HCT116 (cell line): ENCODE results near the gene ZBTB7C. TPM values are rescaled to one million over a fixed set of nuclear protein-coding genes. Genes with fewer than 3 reads are reported as not detected.

ENCODE experiments used
- ATAC-seq: fragments of 200-7000 bp; cut with Tn5 transposase; 2 replicates; pipeline ENCODE4 v1.9.1; 2020; ENCODE audit warnings: mild to moderate bottlenecking, moderate library complexity
- BruUV-seq: library from RNA; stranded (reverse); fragments of 400-500 nt; replicated peaks from 2 replicates; lab custom pipeline; 2021; lab: Mats Ljungman, UMichigan
- CTCF ChIA-PET: fragments of 300-600 bp; sonication (Branson Sonifier 250); formaldehyde crosslinking; loops from one replicate; lab custom pipeline; 2021; ENCODE audit warnings: antibody characterized with exemption; lab: Charles Lee
- POLR2A ChIA-PET: fragments of 300-600, 350-600 bp; sonication (Branson Sonifier 250); formaldehyde crosslinking; loops from one replicate; lab custom pipeline; 2021; ENCODE audit warnings: antibody characterized with exemption; lab: Charles Lee
- RAD21 ChIA-PET, 2 experiments: fragments of 300-600 bp; sonication (Branson Sonifier 250); formaldehyde crosslinking; loops; one replicate each; lab custom pipeline; 2023; ENCODE audit warnings: low total read pairs in 2 of 2; ENCODE audit not compliant: uncharacterized antibody in 2 of 2, unreplicated experiment in 2 of 2, low non-redundant PET in 1 of 2; lab: Charles Lee
- DNase-seq: peaks from one replicate; pipeline ENCODE4 v3.0.0-alpha.2; 2010; ENCODE audit warnings: low read depth, low spot score
- H2AFZ ChIP-seq: fragments of 200-600 bp; shearing (Covaris generic), sonication (generic); 2 replicates; pipeline ENCODE4 v1.6.1; 2017; ENCODE audit warnings: low read depth, mixed run types, mixed read lengths, antibody characterized with exemption, low read length; ENCODE audit not compliant: poor library complexity, severe bottlenecking
- H3K27ac ChIP-seq: 2 replicates; pipeline ENCODE4 v1.5.1; 2012; ENCODE audit warnings: low read depth, low read length
- H3K27me3 ChIP-seq: fragments of 200-600 bp; sonication (generic); 2 replicates; pipeline ENCODE4 v1.6.1; 2016; ENCODE audit warnings: mixed run types, low read length, mixed read lengths; ENCODE audit not compliant: insufficient read depth
- H3K36me3 ChIP-seq, 2 experiments: fragments of 200-500 bp in 1 of 2; fragments of 200-600 bp in 1 of 2; sonication (Bioruptor generic) in 1 of 2; sonication (generic) in 1 of 2; 2 replicates each; pipeline versions ENCODE4 v1.5.1 to v1.6.1; 2014 to 2016; ENCODE audit warnings: low read length in 2 of 2, inconsistent platforms in 1 of 2, mixed read lengths in 1 of 2, mixed run types in 1 of 2; ENCODE audit not compliant: insufficient read depth in 2 of 2, control insufficient read depth in 1 of 2
- H3K4me1 ChIP-seq, 2 experiments: fragments of 200-600 bp in 1 of 2; sonication (generic) in 1 of 2; 2 replicates each; pipeline versions ENCODE4 v1.5.1 to v1.6.1; 2012 to 2017; ENCODE audit warnings: low read length in 2 of 2, inconsistent platforms in 1 of 2, mild to moderate bottlenecking in 1 of 2, mixed read lengths in 1 of 2, mixed run types in 1 of 2, moderate library complexity in 1 of 2; ENCODE audit not compliant: insufficient read depth in 2 of 2, control insufficient read depth in 1 of 2
- H3K4me2 ChIP-seq: fragments of 200-600 bp; sonication (generic); 2 replicates; pipeline ENCODE4 v1.6.1; 2017; ENCODE audit warnings: mixed run types, low read length, mixed read lengths
- H3K4me3 ChIP-seq, 2 experiments: fragments of 200-600 bp in 1 of 2; sonication (generic) in 1 of 2; replicated peaks in 1 of 2; 2 replicates each; pipeline ENCODE4 v1.5.1; 2011 to 2016; ENCODE audit warnings: low read length in 2 of 2, control low read depth in 1 of 2, low read depth in 1 of 2, mild to moderate bottlenecking in 1 of 2, mixed read lengths in 1 of 2, mixed run types in 1 of 2
- H3K79me2 ChIP-seq: fragments of 200-600 bp; sonication (generic); 2 replicates; pipeline ENCODE4 v1.6.1; 2017; ENCODE audit warnings: mild to moderate bottlenecking, mixed run types, low read length, moderate library complexity, mixed read lengths; ENCODE audit not compliant: insufficient read depth
- H3K9ac ChIP-seq: fragments of 200-600 bp; sonication (generic); 2 replicates; pipeline ENCODE4 v1.6.1; 2016; ENCODE audit warnings: low read length, mixed read lengths
- H3K9me2 ChIP-seq: fragments of 200-600 bp; sonication (generic), shearing (Covaris generic); 2 replicates; pipeline ENCODE4 v1.6.1; 2017; ENCODE audit warnings: mixed run types, mild to moderate bottlenecking, moderate library complexity; ENCODE audit not compliant: insufficient read depth
- H3K9me3 ChIP-seq, 2 experiments: fragments of 200-500 bp in 1 of 2; fragments of 200-600 bp in 1 of 2; sonication (Bioruptor generic) in 1 of 2; sonication (generic) in 1 of 2; 2 replicates each; pipeline ENCODE4 v1.6.1; 2014 to 2017; ENCODE audit warnings: low read length in 2 of 2, mixed read lengths in 2 of 2, inconsistent platforms in 1 of 2, low read depth in 1 of 2, mild to moderate bottlenecking in 1 of 2, mixed run types in 1 of 2, moderate library complexity in 1 of 2; ENCODE audit not compliant: control insufficient read depth in 1 of 2, insufficient read depth in 1 of 2
- H4K20me1 ChIP-seq: fragments of 200-600 bp; sonication (generic), shearing (Covaris generic); 2 replicates; pipeline ENCODE4 v1.6.1; 2017; ENCODE audit warnings: mixed run types, mild to moderate bottlenecking, moderate library complexity; ENCODE audit not compliant: insufficient read depth
- ELF1 ChIP-seq: IDR thresholded peaks from 2 replicates; pipeline ENCODE4 v1.6.1; 2012; ENCODE audit warnings: low read depth, borderline replicate concordance
- EZH2 ChIP-seq: fragments of 200-600 bp; sonication (generic); IDR thresholded peaks from 2 replicates; pipeline ENCODE4 v1.6.1; 2017; ENCODE audit warnings: antibody characterized with exemption, mixed run types
- MAX ChIP-seq: IDR thresholded peaks from 2 replicates; pipeline ENCODE4 v1.6.1; 2012
- TCF7L2 ChIP-seq: IDR thresholded peaks from 2 replicates; pipeline ENCODE4 v1.7.0; 2011; ENCODE audit warnings: borderline replicate concordance, inconsistent platforms; ENCODE audit not compliant: insufficient read depth, insufficient read length; ENCODE audit errors: extremely low read depth
- YY1 ChIP-seq: IDR thresholded peaks from 2 replicates; pipeline ENCODE4 v1.6.1; 2011; ENCODE audit warnings: low read length, low read depth, moderate library complexity, mild to moderate bottlenecking; ENCODE audit not compliant: insufficient replicate concordance; ENCODE audit errors: extremely low read depth
- intact Hi-C: fragments of 100-400 bp; cut with micrococcal nuclease; formaldehyde crosslinking; loops from 2 replicates; pipeline ENCODE4 v1.10.0; 2022
- total RNA-seq: library from RNA; stranded (reverse); gene quantifications from one replicate; pipeline ENCODE4 v1.2.1, GENCODE V29; 2021; ENCODE audit not compliant: unreplicated experiment

ZBTB7C gene
- total RNA-seq, 1 experiment from 2014 or later, result 0.37 TPM

- Histone ChIP-seq H3K9me3 (peaks cover 4 to 6% of the 10 kb centered on the region in 2 experiments; a peak in 2 of 4 replicates), H3K4me3 (no peak overlapping the region), H4K20me1 (no peaks in the 10 kb centered on the region), H3K9ac (no peak overlapping the region), H3K27me3 (no peaks in the 10 kb centered on the region), H3K27ac (no peak overlapping the region), H3K4me1 (no peaks in the 10 kb centered on the region), H2AFZ (no peak overlapping the region), H3K36me3 (no peaks in the 10 kb centered on the region), H3K79me2 (no peaks in the 10 kb centered on the region), H3K9me2 (no peaks in the 10 kb centered on the region), H3K4me2 (no peak overlapping the region)
- DNase-seq (no peak), ATAC-seq (no peak)
- ChIA-PET RAD21 (no interaction called here), CTCF (no interaction called here), POLR2A (no interaction called here)
- intact Hi-C loops, result no loop called here
- TF ChIP-seq TCF7L2 (no peak), YY1 (no peak), MAX (no peak), ELF1 (no peak)
- BruUV-seq, result no TSS peak
Measured at GRCh38 chr18:47993409-47993808, 415.8 kb downstream of the ZBTB7C start.

- H3K27ac ChIP-seq, result no peak overlapping the region
- POLR2A ChIA-PET, result no interaction called here
- no peaks in the 10 kb centered on the region for H3K79me2 ChIP-seq
- TF ChIP-seq EZH2, result no peak
- no peak for TF ChIP-seq ELF1
- intact Hi-C loops, result no loop called here
- ATAC-seq (no peak), DNase-seq (no peak)
- H3K4me3 ChIP-seq, result no peak overlapping the region
- H3K4me2 ChIP-seq, result no peak overlapping the region
- RAD21 ChIA-PET, result no interaction called here
- no peaks in the 10 kb centered on the region for H3K36me3 ChIP-seq
- CTCF ChIA-PET, result no interaction called here
- no peak overlapping the region for H3K9ac ChIP-seq
- no peak overlapping the region for H2AFZ ChIP-seq
- H3K4me1 ChIP-seq, result no peaks in the 10 kb centered on the region
- H4K20me1 ChIP-seq, result no peaks in the 10 kb centered on the region
- BruUV-seq, result no TSS peak
- H3K27me3 ChIP-seq, result no peaks in the 10 kb centered on the region
- no peaks in the 10 kb centered on the region for H3K9me2 ChIP-seq
- peaks cover 4 to 6% of the 10 kb centered on the region in 2 experiments; a peak in 2 of 4 replicates for H3K9me3 ChIP-seq
Measured at GRCh38 chr18:47992976-47993375, 416.2 kb downstream of the ZBTB7C start.
